WTC11 (cell line): Measurements from ENCODE around the gene UBE2K.

Source experiments
- AFF4 ChIP-seq: sonication (generic); formaldehyde crosslinking; IDR thresholded peaks from 2 replicates; pipeline ENCODE4 v1.8.1; 2023; ENCODE audit warnings: mild to moderate bottlenecking, missing genetic modification reagents, borderline replicate concordance
- ATF3 ChIP-seq: sonication (generic); formaldehyde crosslinking; conservative IDR thresholded peaks from 2 replicates; pipeline ENCODE4 v1.8.1; 2022; ENCODE audit warnings: mild to moderate bottlenecking, missing genetic modification reagents
- CTCF ChIP-seq: fragments of 200-600 bp; IDR thresholded peaks from 2 replicates; pipeline ENCODE4 v1.8.0; 2022; ENCODE audit warnings: antibody characterized with exemption
- ESRRA ChIP-seq: sonication (generic); formaldehyde crosslinking; IDR thresholded peaks from 2 replicates; pipeline ENCODE4 v1.8.1; 2022; ENCODE audit warnings: mild to moderate bottlenecking, missing genetic modification reagents, borderline replicate concordance
- IRF2 ChIP-seq: sonication (generic); formaldehyde crosslinking; IDR thresholded peaks from 2 replicates; pipeline ENCODE4 v1.8.0; 2022; ENCODE audit warnings: low read depth, missing genetic modification reagents, borderline replicate concordance
- MAX ChIP-seq: sonication (generic); formaldehyde crosslinking; IDR thresholded peaks from 2 replicates; pipeline ENCODE4 v1.8.0; 2022; ENCODE audit warnings: mild to moderate bottlenecking, missing genetic modification reagents
- MYBL2 ChIP-seq: sonication (generic); formaldehyde crosslinking; IDR thresholded peaks from 2 replicates; pipeline ENCODE4 v1.8.1; 2023; ENCODE audit warnings: mild to moderate bottlenecking, moderate library complexity, missing genetic modification reagents
- NR3C1 ChIP-seq: sonication (generic); formaldehyde crosslinking; conservative IDR thresholded peaks from 2 replicates; pipeline ENCODE4 v1.8.1; 2023; ENCODE audit warnings: low read depth, mild to moderate bottlenecking, missing genetic modification reagents
- RELA ChIP-seq: sonication (generic); formaldehyde crosslinking; IDR thresholded peaks from 2 replicates; pipeline ENCODE4 v1.8.1; 2022; ENCODE audit warnings: missing genetic modification reagents, mild to moderate bottlenecking, borderline replicate concordance
- SP1 ChIP-seq: sonication (generic); formaldehyde crosslinking; conservative IDR thresholded peaks from 2 replicates; pipeline ENCODE4 v1.8.1; 2022; ENCODE audit warnings: missing genetic modification reagents
- ZBTB21 ChIP-seq: sonication (generic); formaldehyde crosslinking; IDR thresholded peaks from 2 replicates; pipeline ENCODE4 v1.8.1; 2023; ENCODE audit warnings: mild to moderate bottlenecking, missing genetic modification reagents, borderline replicate concordance
- ZNF512 ChIP-seq: sonication (generic); formaldehyde crosslinking; IDR thresholded peaks from 2 replicates; pipeline ENCODE4 v1.8.1; 2022; ENCODE audit warnings: missing genetic modification reagents, borderline replicate concordance

GRCh38 chr4:39770471-39770870, 72.5 kb downstream of the UBE2K start:
- no peak for TF ChIP-seq CTCF
- TF ChIP-seq RELA (CRISPR knock-in tag): no peak
- TF ChIP-seq ZBTB21 (CRISPR knock-in tag): no peak
- TF ChIP-seq NR3C1 (CRISPR knock-in tag): no peak
- TF ChIP-seq ESRRA (CRISPR knock-in tag): no peak
- TF ChIP-seq MAX (CRISPR knock-in tag): no peak
- TF ChIP-seq AFF4: no peak
- no peak for TF ChIP-seq MYBL2 (CRISPR knock-in tag)
- no peak for TF ChIP-seq ATF3
- no peak for TF ChIP-seq IRF2 (CRISPR knock-in tag)
- no peak for TF ChIP-seq SP1 (CRISPR knock-in tag)
- TF ChIP-seq ZNF512 (CRISPR knock-in tag): no peak
